IMR-90 (cell line): ENCODE results near the gene ANKMY2.

Experiments
- CTCF ChIP-seq: conservative IDR thresholded peaks from 2 replicates; pipeline ENCODE4 v1.5.1; 2012; ENCODE audit warnings: mild to moderate bottlenecking, low read depth, low read length, improper control_type of control experiment
- ELK1 ChIP-seq: fragments of 150-350 bp; IDR thresholded peaks from 2 replicates; pipeline ENCODE4 v1.6.1; 2016; ENCODE audit warnings: low read depth, mild to moderate bottlenecking, low read length, moderate library complexity, borderline replicate concordance
- FOS ChIP-seq: fragments of 150-350 bp; IDR thresholded peaks from 2 replicates; pipeline ENCODE4 v1.6.1; 2016; ENCODE audit warnings: low read depth, low read length
- POLR2A ChIP-seq: IDR thresholded peaks from 2 replicates; pipeline ENCODE4 v1.6.1; 2012; ENCODE audit warnings: mild to moderate bottlenecking, low read depth, low read length
- RAD21 ChIP-seq: IDR thresholded peaks from 2 replicates; pipeline ENCODE4 v1.6.1; 2012; ENCODE audit warnings: low read length, improper control_type of control experiment

- no peak for TF ChIP-seq CTCF
- no peak for TF ChIP-seq POLR2A
- TF ChIP-seq RAD21 = no peak
- no peak for TF ChIP-seq ELK1
- no peak for TF ChIP-seq FOS
These were observed 6.1 kb upstream of the ANKMY2 start for GRCh38 chr7:16651396-16652239.
